Mesendoderm (in vitro differentiated cells): Measurements from ENCODE around the gene SETD3.

Experiments used
- DNase-seq: peaks from one replicate; pipeline ENCODE4 v3.0.0; 2013
- H2AK5ac ChIP-seq: 2 replicates; pipeline ENCODE4 v1.6.1; 2013; ENCODE audit warnings: low read length, inconsistent platforms
- H2BK120ac ChIP-seq: 2 replicates; pipeline ENCODE4 v1.6.1; 2013; ENCODE audit warnings: low read depth, mild to moderate bottlenecking, low read length, moderate library complexity, mixed read lengths
- H2BK15ac ChIP-seq: replicated peaks from 2 replicates; pipeline ENCODE4 v1.6.1; 2013; ENCODE audit warnings: low read depth, mild to moderate bottlenecking, moderate library complexity
- H2BK5ac ChIP-seq: 2 replicates; pipeline ENCODE4 v1.6.1; 2013; ENCODE audit warnings: low read length, inconsistent platforms
- H3K18ac ChIP-seq: 2 replicates; pipeline ENCODE4 v1.6.1; 2013; ENCODE audit warnings: mild to moderate bottlenecking, low read length, mixed read lengths
- H3K23ac ChIP-seq: one replicate; pipeline ENCODE4 v1.6.1; 2013; ENCODE audit warnings: low read length
- H3K27ac ChIP-seq: 2 replicates; pipeline ENCODE4 v1.5.1; 2013; ENCODE audit warnings: low read depth, mild to moderate bottlenecking, inconsistent platforms, low read length, moderate library complexity
- H3K27me3 ChIP-seq: 2 replicates; pipeline ENCODE4 v1.6.1; 2013; ENCODE audit warnings: low read length, control low read depth, mild to moderate bottlenecking, inconsistent platforms; ENCODE audit not compliant: insufficient read depth, poor library complexity
- H3K36me3 ChIP-seq: 2 replicates; pipeline ENCODE4 v1.6.1; 2013; ENCODE audit warnings: low read length, inconsistent platforms; ENCODE audit not compliant: control insufficient read depth, insufficient read depth
- H3K4ac ChIP-seq: one replicate; pipeline ENCODE4 v1.6.1; 2013; ENCODE audit warnings: low read depth, mild to moderate bottlenecking, low read length, moderate library complexity
- H3K4me1 ChIP-seq: 2 replicates; pipeline ENCODE4 v1.6.1; 2013; ENCODE audit warnings: low read depth, low read length, inconsistent platforms; ENCODE audit not compliant: control insufficient read depth
- H3K4me2 ChIP-seq: 2 replicates; pipeline ENCODE4 v1.6.1; 2013; ENCODE audit warnings: low read length
- H3K4me3 ChIP-seq: 2 replicates; pipeline ENCODE4 v1.5.1; 2013; ENCODE audit warnings: mild to moderate bottlenecking, low read length
- H3K56ac ChIP-seq: one replicate; pipeline ENCODE4 v1.6.1; 2013; ENCODE audit warnings: low read length
- H3K79me1 ChIP-seq: 2 replicates; pipeline ENCODE4 v1.6.1; 2013; ENCODE audit warnings: low read length, inconsistent platforms
- H3K79me2 ChIP-seq: 2 replicates; pipeline ENCODE4 v1.6.1; 2013; ENCODE audit warnings: mild to moderate bottlenecking, low read length; ENCODE audit not compliant: control insufficient read depth, insufficient read depth
- H3K9ac ChIP-seq: 2 replicates; pipeline ENCODE4 v1.6.1; 2013; ENCODE audit warnings: low read length, inconsistent platforms
- H4K5ac ChIP-seq: one replicate; pipeline ENCODE4 v1.6.1; 2013; ENCODE audit warnings: low read length
- H4K8ac ChIP-seq: one replicate; pipeline ENCODE4 v1.6.1; 2013; ENCODE audit warnings: low read depth, mild to moderate bottlenecking, control low read depth, low read length, moderate library complexity
- WGBS: extraction: QIAGEN DNeasy Blood & Tissue Kit; methylation state at CpG from one replicate; pipeline ENCODE4 v1.1.7; 2013; ENCODE audit warnings: low lambda C conversion rate, missing lambda C conversion rate; ENCODE audit not compliant: insufficient coverage; ENCODE audit errors: extremely low coverage; 5-methylcytosine and 5-hydroxymethylcytosine counted together

SETD3 gene

DNA sequence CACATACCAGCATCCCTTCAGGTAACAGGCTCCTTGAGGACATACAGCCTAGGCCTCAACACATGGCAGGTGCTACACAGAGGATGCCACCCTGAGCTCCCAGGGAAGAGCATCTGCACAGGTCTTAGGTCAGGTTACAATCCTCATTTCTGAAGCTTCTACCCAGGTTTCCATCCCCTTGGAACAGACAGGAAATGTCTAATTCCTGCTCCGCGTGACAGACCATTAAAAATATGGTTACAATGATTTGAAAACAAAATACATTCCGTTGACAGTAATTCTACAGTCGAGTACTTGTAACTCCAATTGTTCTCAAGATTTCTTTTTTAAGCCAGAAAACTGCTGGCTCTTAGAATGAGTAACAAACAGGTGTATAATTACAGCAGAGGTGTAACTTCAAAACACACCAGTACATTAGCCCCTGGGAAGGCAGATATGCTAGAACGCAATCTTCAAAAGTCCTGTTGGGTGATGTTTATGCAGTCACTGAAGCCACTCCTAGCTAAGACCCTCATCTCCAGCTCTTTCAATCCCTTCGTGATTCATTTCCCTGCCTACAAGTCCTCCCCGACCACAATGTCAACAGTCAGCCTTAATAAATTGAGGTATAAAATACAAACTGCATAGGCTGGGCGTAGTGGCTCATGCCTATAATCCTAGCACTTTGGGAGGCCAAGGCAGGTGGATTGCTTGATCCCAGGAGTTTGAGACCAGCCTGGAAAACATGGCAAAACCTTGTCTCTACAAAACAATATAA lies 11.6 kb downstream of the SETD3 start:
- Histone ChIP-seq H3K27ac (no peak overlapping the region), H4K8ac (no peak overlapping the region), H3K9ac (no peak overlapping the region), H3K56ac (no peak overlapping the region), H2BK15ac (no peak overlapping the region), H3K27me3 (no peaks in the 10 kb centered on the region), H2BK120ac (no peak overlapping the region), H3K23ac (no peak overlapping the region), H4K5ac (no peak overlapping the region), H2AK5ac (no peak overlapping the region), H3K4me3 (no peak overlapping the region), H3K36me3 (no peaks in the 10 kb centered on the region), H3K4me1 (no peaks in the 10 kb centered on the region), H3K18ac (no peak overlapping the region), H3K4ac (no peak overlapping the region), H2BK5ac (no peak overlapping the region), H3K4me2 (no peak overlapping the region), H3K79me1 (peaks cover 29% of the 10 kb centered on the region), H3K79me2 (peaks cover 49% of the 10 kb centered on the region)
- WGBS = no CpG with 5 or more reads among the region's 8 CpGs
- no peak for DNase-seq

DNA sequence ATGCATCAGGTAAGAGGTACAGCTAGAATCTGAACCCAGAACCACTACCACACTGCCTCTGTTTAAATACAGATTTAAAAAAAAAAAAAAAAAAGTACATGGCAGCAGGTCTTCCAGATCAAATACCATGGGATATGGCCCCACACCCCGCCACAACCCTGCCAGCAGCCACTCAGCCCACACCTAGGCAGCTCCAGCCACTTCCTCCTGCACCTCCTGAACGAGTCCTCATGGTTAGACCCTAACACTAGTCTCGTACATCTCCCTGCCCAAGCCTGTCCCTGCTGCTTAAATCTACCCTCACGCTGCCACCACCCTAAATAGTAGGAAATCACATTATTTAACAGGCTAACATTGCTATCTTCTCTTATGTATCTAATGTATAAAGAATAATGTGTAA lies 12.6 kb downstream of the SETD3 start:
- no peak overlapping the region for H3K4ac ChIP-seq
- WGBS = no CpG with 5 or more reads among the region's 4 CpGs

DNA sequence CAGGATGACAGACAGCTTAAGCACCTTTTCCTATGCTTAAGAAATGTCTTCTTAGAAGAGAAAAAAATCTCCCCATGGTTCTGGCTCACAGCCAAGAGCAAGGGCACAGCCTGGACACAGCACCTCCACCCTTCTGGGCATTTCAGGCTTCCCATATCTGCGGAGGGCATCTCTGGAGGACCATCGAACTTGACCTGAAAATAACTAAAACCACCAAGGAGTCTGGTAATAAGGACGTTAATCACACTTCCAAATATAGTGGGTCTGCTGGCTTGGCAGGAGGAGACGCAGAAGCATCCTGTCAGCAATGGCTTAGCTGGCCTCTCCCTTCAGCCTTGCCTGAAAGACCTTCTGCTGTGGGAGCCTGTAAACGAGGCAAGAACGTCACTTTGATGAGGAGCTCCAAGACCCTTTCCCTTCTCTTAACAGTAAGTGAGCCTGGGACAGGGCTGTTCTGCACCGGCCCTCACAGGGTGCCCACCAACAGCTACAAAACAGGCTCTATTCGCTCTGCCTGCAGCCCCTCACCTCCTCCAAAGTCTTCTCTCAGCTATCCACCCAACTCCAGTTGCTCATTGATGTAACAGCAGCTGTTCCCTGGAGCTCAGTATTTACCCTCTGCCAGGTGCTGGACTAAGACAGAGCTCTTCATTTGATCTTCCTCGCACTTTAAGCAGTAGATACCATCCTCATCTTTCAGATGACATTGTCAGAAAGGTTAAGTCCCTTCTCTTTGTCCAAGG lies 13.2 kb downstream of the SETD3 start:
- Histone ChIP-seq H4K5ac (no peak overlapping the region), H3K56ac (no peak overlapping the region), H3K4me2 (no peak overlapping the region), H3K9ac (no peak overlapping the region), H3K4me1 (no peaks in the 10 kb centered on the region), H3K79me1 (peaks cover 26% of the 10 kb centered on the region), H2BK5ac (no peak overlapping the region), H2BK120ac (no peak overlapping the region), H2BK15ac (no peak overlapping the region), H3K4me3 (no peak overlapping the region), H3K23ac (no peak overlapping the region), H3K27me3 (no peaks in the 10 kb centered on the region), H3K18ac (no peak overlapping the region), H2AK5ac (no peak overlapping the region), H3K4ac (no peak overlapping the region), H4K8ac (no peak overlapping the region), H3K79me2 (peaks cover 38% of the 10 kb centered on the region), H3K36me3 (no peaks in the 10 kb centered on the region), H3K27ac (no peak overlapping the region)
- no CpG with 5 or more reads among the region's 9 CpGs for WGBS
- no peak for DNase-seq

More for the DNA sequence above, 12.6 kb downstream of the SETD3 start:
- H3K4me1 ChIP-seq = no peaks in the 10 kb centered on the region
- no peak overlapping the region for H3K9ac ChIP-seq
- no peak overlapping the region for H3K23ac ChIP-seq
- no peak overlapping the region for H3K18ac ChIP-seq
- H3K27me3 ChIP-seq = no peaks in the 10 kb centered on the region
- H2BK5ac ChIP-seq = no peak overlapping the region
- H4K8ac ChIP-seq = no peak overlapping the region
- no peak overlapping the region for H3K56ac ChIP-seq
- no peak overlapping the region for H3K4me2 ChIP-seq
- H2BK120ac ChIP-seq = no peak overlapping the region
- H3K79me2 ChIP-seq = peaks cover 41% of the 10 kb centered on the region
- H3K36me3 ChIP-seq = no peaks in the 10 kb centered on the region
- no peak overlapping the region for H4K5ac ChIP-seq
- H2BK15ac ChIP-seq = no peak overlapping the region
- no peak overlapping the region for H2AK5ac ChIP-seq
- no peak overlapping the region for H3K27ac ChIP-seq
- H3K4me3 ChIP-seq = no peak overlapping the region
- DNase-seq = no peak
- H3K79me1 ChIP-seq = peaks cover 26% of the 10 kb centered on the region

DNA sequence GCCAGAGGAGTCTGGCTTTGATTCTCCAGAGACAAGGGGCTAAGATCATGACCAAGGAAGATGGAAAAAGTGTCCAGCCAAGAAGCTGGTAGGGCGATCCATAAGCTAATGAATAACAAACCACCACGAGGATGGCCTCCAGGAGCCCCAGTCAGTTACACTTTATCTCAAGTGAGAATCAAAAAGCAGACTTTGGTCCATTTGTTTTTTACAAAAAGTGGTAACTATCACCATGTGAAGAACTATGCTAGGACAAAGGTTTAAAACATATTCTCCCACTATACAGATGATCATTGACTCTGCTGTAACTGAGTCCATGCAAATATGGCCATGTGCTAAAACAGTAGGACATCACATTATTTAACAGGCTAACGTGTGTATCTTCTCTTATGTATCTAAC lies 13.9 kb downstream of the SETD3 start:
- WGBS = no CpG with 5 or more reads among the region's 3 CpGs
- no peaks in the 10 kb centered on the region for H3K4me1 ChIP-seq

DNA sequence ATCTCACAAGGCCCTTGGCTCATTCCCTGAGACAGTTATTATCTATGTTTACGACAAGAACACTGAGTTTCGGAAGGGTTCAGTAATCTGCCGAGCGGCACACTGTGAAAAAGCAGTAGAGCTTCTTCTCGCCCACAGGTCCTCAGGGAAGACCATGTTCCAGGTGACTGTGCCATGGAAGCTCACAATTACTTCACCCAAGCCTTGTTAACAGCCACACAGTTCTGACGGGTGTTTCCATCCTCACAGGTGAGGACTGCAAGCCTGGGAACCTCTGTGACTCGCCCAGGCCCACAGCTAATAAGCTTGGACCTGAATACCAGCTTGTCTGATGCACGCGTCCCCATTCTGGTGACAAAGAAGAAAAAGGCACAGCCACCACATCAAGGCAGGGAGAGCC lies 15.4 kb downstream of the SETD3 start:
- no peak overlapping the region for H4K8ac ChIP-seq
- H3K27ac ChIP-seq = no peak overlapping the region
- H3K18ac ChIP-seq = no peak overlapping the region
- H4K5ac ChIP-seq = no peak overlapping the region
- no peak overlapping the region for H2AK5ac ChIP-seq
- peaks cover 3% of the 10 kb centered on the region for H3K4me1 ChIP-seq
- H2BK15ac ChIP-seq = no peak overlapping the region
- no peak overlapping the region for H2BK5ac ChIP-seq
- no CpG with 5 or more reads among the region's 9 CpGs for WGBS
- no peak overlapping the region for H2BK120ac ChIP-seq
- H3K27me3 ChIP-seq = no peaks in the 10 kb centered on the region
- H3K4me2 ChIP-seq = no peak overlapping the region
- H3K56ac ChIP-seq = no peak overlapping the region
- H3K4me3 ChIP-seq = no peak overlapping the region
- H3K79me2 ChIP-seq = peaks cover 24% of the 10 kb centered on the region
- H3K36me3 ChIP-seq = no peaks in the 10 kb centered on the region
- no peak overlapping the region for H3K9ac ChIP-seq
- H3K23ac ChIP-seq = no peak overlapping the region
- no peak overlapping the region for H3K4ac ChIP-seq
- peaks cover 22% of the 10 kb centered on the region for H3K79me1 ChIP-seq
- DNase-seq = no peak

More for the DNA sequence above, 13.9 kb downstream of the SETD3 start:
- H2AK5ac ChIP-seq = no peak overlapping the region
- no peak overlapping the region for H3K18ac ChIP-seq
- H4K8ac ChIP-seq = no peak overlapping the region
- H3K79me2 ChIP-seq = peaks cover 34% of the 10 kb centered on the region
- no peak overlapping the region for H2BK5ac ChIP-seq
- H3K36me3 ChIP-seq = no peaks in the 10 kb centered on the region
- H4K5ac ChIP-seq = no peak overlapping the region
- H3K4ac ChIP-seq = no peak overlapping the region
- H3K79me1 ChIP-seq = peaks cover 23% of the 10 kb centered on the region
- no peak overlapping the region for H3K4me3 ChIP-seq
- H3K4me2 ChIP-seq = no peak overlapping the region
- no peak overlapping the region for H3K9ac ChIP-seq
- H2BK15ac ChIP-seq = no peak overlapping the region
- H2BK120ac ChIP-seq = no peak overlapping the region
- H3K56ac ChIP-seq = no peak overlapping the region
- no peak for DNase-seq
- no peaks in the 10 kb centered on the region for H3K27me3 ChIP-seq
- no peak overlapping the region for H3K27ac ChIP-seq
- H3K23ac ChIP-seq = no peak overlapping the region
